GM12801 (cell line): ENCODE measurements around the gene RPL9.

ENCODE experiments used
- CTCF ChIP-seq: IDR thresholded peaks from one replicate; pipeline ENCODE4 v1.5.1; 2011; ENCODE audit warnings: control low read depth; ENCODE audit not compliant: insufficient read length; ENCODE audit errors: extremely low read depth

Gene RPL9

GRCh38 chr4:39446483-39446841, 12.3 kb downstream of the RPL9 start:
- no peak for TF ChIP-seq CTCF

GRCh38 chr4:39442998-39443397, 15.7 kb downstream of the RPL9 start:
- no peak for TF ChIP-seq CTCF

- TF ChIP-seq CTCF: no peak
Measured at GRCh38 chr4:39441593-39441992, 17.1 kb downstream of the RPL9 start.

GRCh38 chr4:39435659-39436563, 22.8 kb downstream of the RPL9 start:
- no peak for TF ChIP-seq CTCF

GRCh38 chr4:39433878-39434492, 24.7 kb downstream of the RPL9 start:
- TF ChIP-seq CTCF: no peak

- TF ChIP-seq CTCF: no peak
Measured at GRCh38 chr4:39429476-39430334, 29.0 kb downstream of the RPL9 start.

GRCh38 chr4:39427520-39428114, 31.1 kb downstream of the RPL9 start:
- TF ChIP-seq CTCF: no peak
